ENCODE measurements around the gene DENND10. TPM values are rescaled to one million over a fixed set of nuclear protein-coding genes. Genes with fewer than 3 reads are reported as not detected.

DENND10 gene
- total and polyA plus RNA-seq, 2 experiments from 2014 or later = 41.4 to 41.8 TPM

DNA sequence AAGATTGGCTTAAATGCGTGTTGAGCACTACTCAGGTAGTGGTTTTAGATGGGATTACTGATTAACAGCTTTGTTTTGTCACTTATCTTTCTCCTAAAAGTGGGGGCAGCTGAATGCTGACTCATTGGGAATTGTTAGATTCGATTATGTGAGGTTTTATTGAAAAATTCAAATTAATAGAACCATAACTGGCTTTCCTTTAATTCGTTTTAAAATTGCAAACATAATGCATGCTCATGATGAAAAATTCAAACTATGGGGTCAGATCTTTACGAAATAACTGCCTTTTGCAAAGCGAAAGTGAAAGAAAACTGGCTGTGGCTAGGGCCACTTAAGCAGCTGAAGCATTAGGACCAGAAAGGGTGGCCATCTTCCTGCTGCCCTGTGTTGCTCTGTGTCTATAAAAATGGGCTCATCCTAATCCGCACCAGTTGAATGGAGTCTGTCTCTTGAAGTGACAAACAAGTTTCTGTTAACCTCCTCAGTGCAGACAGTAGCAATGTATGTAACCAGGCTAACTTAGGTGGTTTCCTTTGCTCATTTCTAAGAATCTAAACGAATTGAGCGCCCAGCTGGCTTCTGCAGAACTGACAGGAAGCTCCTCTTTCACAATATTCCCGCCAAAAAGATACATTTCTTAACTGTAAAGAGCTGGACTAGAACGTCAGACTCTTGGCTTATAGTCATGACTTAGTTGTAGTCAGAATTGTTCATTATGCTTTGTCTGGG is 27.8 kb downstream of the DENND10 start:
- ATAC-seq (no peak), DNase-seq (ENCODE audit: low spot score) (no peak)
- H3F3A ChIP-seq (replicated peaks; ENCODE audit: low read depth) = no peaks in the 10 kb centered on the region
- Mint-ChIP-seq H3K27ac (peak overlapping the region; percentile 84), H3K27me3 (ENCODE audit: insufficient read depth, low read depth, poor library complexity) (no peaks in the 10 kb centered on the region), H3K9me3 (no peaks in the 10 kb centered on the region), H3K36me3 (ENCODE audit: low read depth) (peaks cover 57% of the 10 kb centered on the region), H3K4me3 (no peak overlapping the region), H3K4me1 (no peaks in the 10 kb centered on the region)
- H3K27me3 ChIP-seq (ENCODE audit: insufficient read depth) = no peaks in the 10 kb centered on the region
- no peaks in the 10 kb centered on the region for H3K79me2 ChIP-seq (replicated peaks; ENCODE audit: insufficient read depth)
- no peaks in the 10 kb centered on the region for H3K4me1 ChIP-seq (ENCODE audit: insufficient read depth)
- H3K4me2 ChIP-seq = no peak overlapping the region
- no peaks in the 10 kb centered on the region; the same call in 1 of the 2 replicates for H4K20me1 ChIP-seq (replicated peaks; ENCODE audit: insufficient read depth)
- 0 out of 2 replicates have a peak overlapping the region, but pooled peaks have one; percentile 1 for H3K27ac ChIP-seq (ENCODE audit: low read depth)
- no peak overlapping the region for H3K4me3 ChIP-seq
- H2AFZ ChIP-seq = no peak overlapping the region
- H3K9me2 ChIP-seq (ENCODE audit: insufficient read depth) = no peaks in the 10 kb centered on the region
- no peak for TF ChIP-seq JUNB (IDR thresholded peaks at IDR 0.05; ENCODE audit: unreplicated experiment)
- no peak for TF ChIP-seq ZNF331 (CRISPR knock-in tag; IDR thresholded peaks at IDR 0.05; ENCODE audit: low read depth)
- TF ChIP-seq CREB1 (CRISPR knock-in tag; IDR thresholded peaks at IDR 0.05; ENCODE audit: low read depth) = no peak
- TF ChIP-seq ZNF114 (CRISPR knock-in tag; IDR thresholded peaks at IDR 0.05) = no peak
- TF ChIP-seq REST (IDR thresholded peaks at IDR 0.05; ENCODE audit: unreplicated experiment) = no peak
- no peak for TF ChIP-seq EZH2phosphoT487 (IDR thresholded peaks at IDR 0.05; ENCODE audit: unreplicated experiment)
- no peak for TF ChIP-seq NANOG (IDR thresholded peaks at IDR 0.05; ENCODE audit: borderline replicate concordance)
- no peak for TF ChIP-seq EZH2 (IDR thresholded peaks at IDR 0.05; ENCODE audit: low read depth, unreplicated experiment)
- no peak for TF ChIP-seq STAT1 (IDR thresholded peaks at IDR 0.05; ENCODE audit: unreplicated experiment)
- TF ChIP-seq, protein P1, sequence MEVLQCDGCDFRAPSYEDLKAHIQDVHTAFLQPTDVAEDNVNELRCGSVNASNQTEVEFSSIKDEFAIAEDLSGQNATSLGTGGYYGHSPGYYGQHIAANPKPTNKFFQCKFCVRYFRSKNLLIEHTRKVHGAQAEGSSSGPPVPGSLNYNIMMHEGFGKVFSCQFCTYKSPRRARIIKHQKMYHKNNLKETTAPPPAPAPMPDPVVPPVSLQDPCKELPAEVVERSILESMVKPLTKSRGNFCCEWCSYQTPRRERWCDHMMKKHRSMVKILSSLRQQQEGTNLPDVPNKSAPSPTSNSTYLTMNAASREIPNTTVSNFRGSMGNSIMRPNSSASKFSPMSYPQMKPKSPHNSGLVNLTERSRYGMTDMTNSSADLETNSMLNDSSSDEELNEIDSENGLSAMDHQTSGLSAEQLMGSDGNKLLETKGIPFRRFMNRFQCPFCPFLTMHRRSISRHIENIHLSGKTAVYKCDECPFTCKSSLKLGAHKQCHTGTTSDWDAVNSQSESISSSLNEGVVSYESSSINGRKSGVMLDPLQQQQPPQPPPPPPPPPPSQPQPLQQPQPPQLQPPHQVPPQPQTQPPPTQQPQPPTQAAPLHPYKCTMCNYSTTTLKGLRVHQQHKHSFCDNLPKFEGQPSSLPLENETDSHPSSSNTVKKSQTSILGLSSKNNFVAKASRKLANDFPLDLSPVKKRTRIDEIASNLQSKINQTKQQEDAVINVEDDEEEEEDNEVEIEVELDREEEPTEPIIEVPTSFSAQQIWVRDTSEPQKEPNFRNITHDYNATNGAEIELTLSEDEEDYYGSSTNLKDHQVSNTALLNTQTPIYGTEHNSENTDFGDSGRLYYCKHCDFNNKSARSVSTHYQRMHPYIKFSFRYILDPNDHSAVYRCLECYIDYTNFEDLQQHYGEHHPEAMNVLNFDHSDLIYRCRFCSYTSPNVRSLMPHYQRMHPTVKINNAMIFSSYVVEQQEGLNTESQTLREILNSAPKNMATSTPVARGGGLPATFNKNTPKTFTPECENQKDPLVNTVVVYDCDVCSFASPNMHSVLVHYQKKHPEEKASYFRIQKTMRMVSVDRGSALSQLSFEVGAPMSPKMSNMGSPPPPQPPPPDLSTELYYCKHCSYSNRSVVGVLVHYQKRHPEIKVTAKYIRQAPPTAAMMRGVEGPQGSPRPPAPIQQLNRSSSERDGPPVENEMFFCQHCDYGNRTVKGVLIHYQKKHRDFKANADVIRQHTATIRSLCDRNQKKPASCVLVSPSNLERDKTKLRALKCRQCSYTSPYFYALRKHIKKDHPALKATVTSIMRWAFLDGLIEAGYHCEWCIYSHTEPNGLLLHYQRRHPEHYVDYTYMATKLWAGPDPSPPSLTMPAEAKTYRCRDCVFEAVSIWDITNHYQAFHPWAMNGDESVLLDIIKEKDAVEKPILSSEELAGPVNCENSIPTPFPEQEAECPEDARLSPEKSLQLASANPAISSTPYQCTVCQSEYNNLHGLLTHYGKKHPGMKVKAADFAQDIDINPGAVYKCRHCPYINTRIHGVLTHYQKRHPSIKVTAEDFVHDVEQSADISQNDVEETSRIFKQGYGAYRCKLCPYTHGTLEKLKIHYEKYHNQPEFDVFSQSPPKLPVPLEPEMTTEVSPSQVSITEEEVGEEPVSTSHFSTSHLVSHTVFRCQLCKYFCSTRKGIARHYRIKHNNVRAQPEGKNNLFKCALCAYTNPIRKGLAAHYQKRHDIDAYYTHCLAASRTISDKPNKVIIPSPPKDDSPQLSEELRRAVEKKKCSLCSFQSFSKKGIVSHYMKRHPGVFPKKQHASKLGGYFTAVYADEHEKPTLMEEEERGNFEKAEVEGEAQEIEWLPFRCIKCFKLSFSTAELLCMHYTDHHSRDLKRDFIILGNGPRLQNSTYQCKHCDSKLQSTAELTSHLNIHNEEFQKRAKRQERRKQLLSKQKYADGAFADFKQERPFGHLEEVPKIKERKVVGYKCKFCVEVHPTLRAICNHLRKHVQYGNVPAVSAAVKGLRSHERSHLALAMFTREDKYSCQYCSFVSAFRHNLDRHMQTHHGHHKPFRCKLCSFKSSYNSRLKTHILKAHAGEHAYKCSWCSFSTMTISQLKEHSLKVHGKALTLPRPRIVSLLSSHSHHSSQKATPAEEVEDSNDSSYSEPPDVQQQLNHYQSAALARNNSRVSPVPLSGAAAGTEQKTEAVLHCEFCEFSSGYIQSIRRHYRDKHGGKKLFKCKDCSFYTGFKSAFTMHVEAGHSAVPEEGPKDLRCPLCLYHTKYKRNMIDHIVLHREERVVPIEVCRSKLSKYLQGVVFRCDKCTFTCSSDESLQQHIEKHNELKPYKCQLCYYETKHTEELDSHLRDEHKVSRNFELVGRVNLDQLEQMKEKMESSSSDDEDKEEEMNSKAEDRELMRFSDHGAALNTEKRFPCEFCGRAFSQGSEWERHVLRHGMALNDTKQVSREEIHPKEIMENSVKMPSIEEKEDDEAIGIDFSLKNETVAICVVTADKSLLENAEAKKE (CRISPR knock-in tag; IDR thresholded peaks at IDR 0.05) = no peak
- no peak for TF ChIP-seq POLR2AphosphoS5 (IDR thresholded peaks at IDR 0.05; ENCODE audit: low read depth)
- TF ChIP-seq, protein P2, sequence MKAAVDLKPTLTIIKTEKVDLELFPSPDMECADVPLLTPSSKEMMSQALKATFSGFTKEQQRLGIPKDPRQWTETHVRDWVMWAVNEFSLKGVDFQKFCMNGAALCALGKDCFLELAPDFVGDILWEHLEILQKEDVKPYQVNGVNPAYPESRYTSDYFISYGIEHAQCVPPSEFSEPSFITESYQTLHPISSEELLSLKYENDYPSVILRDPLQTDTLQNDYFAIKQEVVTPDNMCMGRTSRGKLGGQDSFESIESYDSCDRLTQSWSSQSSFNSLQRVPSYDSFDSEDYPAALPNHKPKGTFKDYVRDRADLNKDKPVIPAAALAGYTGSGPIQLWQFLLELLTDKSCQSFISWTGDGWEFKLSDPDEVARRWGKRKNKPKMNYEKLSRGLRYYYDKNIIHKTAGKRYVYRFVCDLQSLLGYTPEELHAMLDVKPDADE (IDR thresholded peaks at IDR 0.05) = no peak
- TF ChIP-seq, protein P3, sequence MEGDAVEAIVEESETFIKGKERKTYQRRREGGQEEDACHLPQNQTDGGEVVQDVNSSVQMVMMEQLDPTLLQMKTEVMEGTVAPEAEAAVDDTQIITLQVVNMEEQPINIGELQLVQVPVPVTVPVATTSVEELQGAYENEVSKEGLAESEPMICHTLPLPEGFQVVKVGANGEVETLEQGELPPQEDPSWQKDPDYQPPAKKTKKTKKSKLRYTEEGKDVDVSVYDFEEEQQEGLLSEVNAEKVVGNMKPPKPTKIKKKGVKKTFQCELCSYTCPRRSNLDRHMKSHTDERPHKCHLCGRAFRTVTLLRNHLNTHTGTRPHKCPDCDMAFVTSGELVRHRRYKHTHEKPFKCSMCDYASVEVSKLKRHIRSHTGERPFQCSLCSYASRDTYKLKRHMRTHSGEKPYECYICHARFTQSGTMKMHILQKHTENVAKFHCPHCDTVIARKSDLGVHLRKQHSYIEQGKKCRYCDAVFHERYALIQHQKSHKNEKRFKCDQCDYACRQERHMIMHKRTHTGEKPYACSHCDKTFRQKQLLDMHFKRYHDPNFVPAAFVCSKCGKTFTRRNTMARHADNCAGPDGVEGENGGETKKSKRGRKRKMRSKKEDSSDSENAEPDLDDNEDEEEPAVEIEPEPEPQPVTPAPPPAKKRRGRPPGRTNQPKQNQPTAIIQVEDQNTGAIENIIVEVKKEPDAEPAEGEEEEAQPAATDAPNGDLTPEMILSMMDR (conservative IDR thresholded peaks at IDR 0.05; ENCODE audit: low read depth in 2 of 2) = no peak
- H3K36me3 ChIP-seq (ENCODE audit: insufficient read depth) = peaks cover 29% of the 10 kb centered on the region

Measured in GM23338 (cell line).